ENCODE results near the gene SNX25.

Gene SNX25

GRCh38 chr4:185408432-185408831 is 199.0 kb downstream of the SNX25 start:
- no peak for DNase-seq (ENCODE audit: low read depth in 2 of 2)

GRCh38 chr4:185411849-185412248 is 202.5 kb downstream of the SNX25 start:
- no peak for DNase-seq (ENCODE audit: low read depth in 2 of 2)

- no peak for DNase-seq (ENCODE audit: low read depth in 2 of 2)
Observed at GRCh38 chr4:185412412-185412811, 203.0 kb downstream of the SNX25 start.

Measured in fibroblast of skin of left quadriceps (primary cell).